Hematopoietic multipotent progenitor cell treated with erythropoietin and hydrocortisone succinate and interleukin-3 and kit ligand, for 15 days (in vitro differentiated cells): ENCODE data around the gene FSHB.
A peak's percentile ranks its signal among the peaks of the same experiment; 100 is the strongest.
"Not testable (repeated sequence)": the region's sequence is repeated elsewhere in the genome, so short reads cannot be mapped to it uniquely, and the experiment has no call there.

Experiments used
- DNase-seq: peaks from one replicate; pipeline ENCODE4 v3.0.0-alpha.2; 2015; ENCODE audit warnings: low spot score

FSHB gene

DNA sequence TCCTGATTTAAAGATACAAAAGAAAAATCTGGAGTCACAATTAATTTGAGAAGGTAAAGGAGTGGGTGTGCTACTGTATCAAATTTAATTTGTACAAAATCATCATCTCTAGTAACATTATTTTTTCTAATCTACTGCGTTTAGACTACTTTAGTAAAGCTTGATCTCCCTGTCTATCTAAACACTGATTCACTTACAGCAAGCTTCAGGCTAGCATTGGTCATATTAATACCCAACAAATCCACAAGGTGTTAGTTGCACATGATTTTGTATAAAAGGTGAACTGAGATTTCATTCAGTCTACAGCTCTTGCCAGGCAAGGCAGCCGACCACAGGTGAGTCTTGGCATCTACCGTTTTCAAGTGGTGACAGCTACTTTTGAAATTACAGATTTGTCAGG is at the start of gene FSHB:
Gene FSHB, plus strand, starts transcription at position 301 of the 400 bp plus-strand sequence. CDS start 889 bp downstream, outside the sequence.
- no peak for DNase-seq

DNA sequence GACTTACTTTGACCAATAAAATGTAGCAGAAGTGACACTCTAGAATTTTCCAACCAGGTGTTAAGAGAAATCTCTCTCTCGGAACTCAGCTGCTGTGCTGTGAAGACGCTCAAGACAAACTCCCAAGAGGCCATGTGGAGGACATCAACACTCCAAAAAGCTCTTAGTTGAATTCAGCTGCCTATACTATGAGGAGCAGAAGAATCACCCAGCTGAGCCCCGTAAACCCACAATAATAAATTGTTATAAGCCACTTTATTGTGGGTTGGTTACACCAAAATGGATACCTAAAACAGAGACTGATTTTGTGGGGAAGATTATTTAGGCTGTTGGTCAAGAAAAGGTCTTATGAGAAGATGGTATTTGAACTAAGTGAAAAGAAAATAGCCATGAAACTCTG is 44.1 kb upstream of the FSHB start:
- DNase-seq: no peak

GRCh38 chr11:30192620-30193019 is 38.2 kb upstream of the FSHB start:
- no peak for DNase-seq

GRCh38 chr11:30196400-30197206 is 34.2 kb upstream of the FSHB start:
- peak; percentile 2 for DNase-seq

DNA sequence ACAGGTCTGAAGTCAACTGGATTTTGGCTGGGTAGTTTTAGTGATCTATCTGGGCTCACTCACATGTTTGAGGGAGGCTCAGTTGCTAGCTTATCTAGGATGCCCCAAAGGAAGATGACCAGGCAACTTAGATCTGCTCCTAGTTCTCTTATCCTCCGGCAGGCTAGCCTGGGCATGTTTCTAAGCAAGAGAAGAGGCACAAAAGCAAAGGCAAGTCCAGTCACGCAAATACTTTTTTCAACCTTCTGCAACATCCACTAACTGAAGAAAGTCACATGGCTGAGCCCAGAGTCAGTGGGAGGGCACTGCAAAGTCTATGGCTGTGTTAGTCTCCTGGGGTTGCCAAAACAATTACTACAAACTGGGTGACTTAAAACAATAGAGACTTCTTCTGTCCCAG is 32.9 kb upstream of the FSHB start:
- DNase-seq: no peak

DNA sequence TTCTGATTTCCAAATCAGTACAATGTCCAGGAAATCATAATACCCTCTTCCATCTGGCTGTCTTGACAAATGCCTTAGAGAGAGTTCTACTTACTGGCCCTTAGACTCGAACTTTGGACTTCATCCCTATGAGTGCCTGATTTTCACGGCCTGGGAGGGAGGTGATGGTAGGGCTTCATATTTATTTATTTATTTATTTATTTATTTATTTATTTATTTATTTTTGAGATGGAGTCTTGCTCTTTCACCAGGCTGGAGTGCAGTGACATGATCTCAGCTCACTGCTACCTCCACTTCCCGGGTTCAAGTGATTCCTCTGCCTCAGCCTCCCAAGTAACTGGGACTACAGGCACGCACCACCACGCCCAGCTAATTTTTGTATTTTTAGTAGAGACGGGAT is 27.8 kb upstream of the FSHB start:
- not testable (repeated sequence) for DNase-seq

GRCh38 chr11:30203850-30204249 is 27.0 kb upstream of the FSHB start:
- DNase-seq: no peak

DNA sequence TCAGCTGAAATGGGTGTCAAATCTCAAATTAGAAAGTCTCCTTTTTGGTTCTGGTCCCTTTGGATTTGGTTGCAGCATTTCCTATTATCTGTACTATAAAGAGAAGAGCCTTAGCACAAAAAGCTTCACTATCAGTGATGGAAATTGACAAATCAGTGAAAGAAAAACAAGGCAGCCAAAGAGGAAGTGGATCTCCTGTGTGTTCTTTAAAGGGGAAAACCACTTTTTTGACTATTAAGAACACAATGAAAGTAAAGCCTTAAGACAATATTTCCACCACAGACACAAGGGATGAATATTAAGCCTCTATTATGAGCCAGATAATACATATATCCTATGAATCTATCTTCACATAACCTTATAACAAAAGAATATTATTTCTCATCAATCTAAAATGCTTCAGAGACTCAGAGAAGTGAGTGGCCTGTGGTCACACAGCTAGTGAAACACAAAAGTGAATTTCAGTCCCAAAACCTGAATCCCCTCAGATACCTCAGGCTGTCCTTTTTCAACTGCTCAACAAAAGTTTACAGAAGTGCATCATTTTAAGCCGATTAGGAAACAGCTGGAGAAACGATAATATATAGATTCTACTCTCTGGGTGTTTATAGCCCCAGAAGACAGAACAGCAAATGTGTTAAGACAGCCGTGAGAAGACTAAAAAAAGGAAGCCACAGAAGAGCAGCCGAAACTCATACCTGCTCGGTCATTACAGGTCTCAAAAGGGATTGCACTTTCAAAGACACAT is 24.4 kb upstream of the FSHB start:
- no peak for DNase-seq

DNA sequence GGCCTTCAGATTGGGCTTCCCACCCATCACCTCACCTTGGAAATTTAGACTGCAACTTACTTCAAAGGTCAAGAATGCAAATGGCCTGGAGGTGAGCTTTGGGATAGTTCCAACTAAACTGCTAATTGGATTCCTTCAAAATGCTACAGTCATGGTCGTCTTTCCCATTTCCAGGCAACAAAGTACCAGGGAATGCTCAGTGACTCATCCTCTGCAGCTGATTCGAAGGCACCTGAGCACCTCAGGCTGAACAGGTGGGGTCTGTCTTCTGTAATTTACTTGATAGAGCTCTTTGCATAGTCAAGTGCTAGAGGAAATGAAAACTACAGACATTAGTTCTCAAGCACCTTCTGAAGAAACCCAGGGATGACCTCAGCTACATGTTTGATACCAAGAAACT is 20.5 kb upstream of the FSHB start:
- no peak for DNase-seq

DNA sequence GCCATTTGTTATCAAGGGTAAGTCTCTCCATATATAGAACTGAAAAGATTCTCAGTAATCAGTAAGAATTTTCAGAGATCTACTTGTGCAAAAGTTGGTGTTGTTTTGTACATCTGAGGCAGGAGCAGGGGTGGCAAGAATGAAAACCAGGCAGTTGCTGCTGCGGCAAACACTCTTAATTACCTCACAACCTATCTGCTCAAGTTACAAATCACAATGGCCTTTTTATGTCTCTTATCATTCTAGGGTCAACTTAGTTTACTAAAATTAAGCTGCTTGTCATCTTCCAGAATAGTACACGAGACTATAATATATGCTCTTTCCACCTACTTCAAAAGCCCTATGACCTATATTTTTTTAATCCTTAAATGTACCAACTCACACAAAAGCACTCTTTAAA is 14.3 kb upstream of the FSHB start:
- DNase-seq: no peak

- no peak for DNase-seq
These were observed 12.5 kb upstream of the FSHB start for GRCh38 chr11:30218278-30218677.

DNA sequence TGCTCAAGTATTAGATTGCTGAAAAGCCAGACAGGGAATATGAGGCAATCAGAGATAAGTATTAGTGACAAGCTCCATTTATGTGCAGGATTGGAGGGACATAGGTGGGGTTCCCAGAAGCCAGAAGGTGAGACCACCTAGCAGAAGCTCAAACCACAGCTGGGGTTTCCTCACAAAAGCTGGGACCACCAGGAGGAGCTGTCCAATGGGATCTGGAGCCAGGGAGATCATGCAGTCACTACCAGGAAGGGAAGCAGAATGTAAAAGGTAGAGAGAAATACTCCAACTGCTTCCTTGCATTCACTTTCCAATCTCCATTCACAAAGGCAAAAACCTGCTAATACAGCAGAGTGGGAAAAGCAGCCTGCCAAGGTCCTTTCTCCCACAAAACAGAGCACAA is 5.2 kb upstream of the FSHB start:
- DNase-seq: no peak

GRCh38 chr11:30228323-30228884 is 2.4 kb upstream of the FSHB start:
- DNase-seq: no peak

- DNase-seq: no peak
These were observed 8.2 kb downstream of the FSHB start for GRCh38 chr11:30239025-30239424.

- no peak for DNase-seq
These were observed 13.5 kb downstream of the FSHB start for GRCh38 chr11:30244265-30244664.

DNA sequence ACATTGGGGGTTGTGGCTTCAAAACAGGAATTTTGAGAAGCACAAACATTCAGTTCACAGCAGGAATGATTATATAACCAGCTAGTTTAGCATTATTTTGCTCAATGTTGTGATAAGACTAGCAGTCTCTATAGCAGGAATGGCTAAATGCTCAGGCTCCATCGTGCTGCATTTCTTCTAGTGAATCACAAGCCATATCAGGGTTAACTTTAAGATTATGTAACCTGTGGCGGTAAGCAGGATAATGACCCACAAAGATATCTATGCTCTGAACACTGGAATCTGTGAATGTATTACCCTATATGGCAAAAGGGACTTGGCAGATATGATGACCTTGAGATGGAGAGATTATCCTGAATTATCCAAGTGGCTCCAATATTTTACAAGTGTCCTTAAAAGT is 14.8 kb downstream of the FSHB start:
- DNase-seq: no peak

- no peak for DNase-seq
These were observed 23.8 kb downstream of the FSHB start for GRCh38 chr11:30254307-30255298.

- no peak for DNase-seq
These were observed 24.8 kb downstream of the FSHB start for GRCh38 chr11:30255637-30256036.

GRCh38 chr11:30257058-30257457 is 26.2 kb downstream of the FSHB start:
- DNase-seq: no peak

DNA sequence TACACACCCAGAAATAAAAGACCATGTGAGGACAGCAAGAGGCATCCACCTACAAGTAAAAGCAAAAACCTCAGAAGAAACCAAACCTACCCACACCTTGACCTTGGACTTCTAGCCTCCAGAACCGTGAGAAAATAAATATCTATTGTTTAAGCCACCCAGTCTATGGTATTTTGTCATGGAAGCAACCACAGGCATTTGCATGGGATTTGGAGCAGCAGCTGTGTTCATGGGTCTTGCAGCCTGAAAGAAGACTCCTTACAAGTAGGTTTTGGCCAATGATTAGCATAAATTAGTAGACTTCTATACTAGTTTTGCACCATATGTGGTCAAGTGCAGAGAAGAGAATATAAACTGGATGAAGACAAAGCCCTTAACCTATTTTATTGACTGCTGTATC is 27.9 kb downstream of the FSHB start:
- DNase-seq: no peak

GRCh38 chr11:30260813-30261212 is 30.0 kb downstream of the FSHB start:
- no peak for DNase-seq

- DNase-seq: no peak
These were observed 31.0 kb downstream of the FSHB start for GRCh38 chr11:30261821-30262220.
